Mucosa of descending colon (tissue), 3 donors: ENCODE data around the gene TRIM47. TPM values are rescaled to one million over a fixed set of nuclear protein-coding genes. Genes with fewer than 3 reads are reported as not detected.
"Not testable (repeated sequence)": the region's sequence is repeated elsewhere in the genome, so short reads cannot be mapped to it uniquely, and the experiment has no call there.

Source experiments
- ATAC-seq: fragments of 200-7000 bp; cut with Tn5 transposase; one replicate; pipeline ENCODE4 v1.9.1; 2020; ENCODE audit warnings: mild to moderate bottlenecking, moderate library complexity
- DNase-seq, 3 donors: peaks; one replicate each; pipeline ENCODE4 v3.0.0-alpha.2; 2020
- H3K36me3 ChIP-seq: fragments of 200-600 bp; one replicate; pipeline ENCODE4 v1.8.0; 2021; ENCODE audit warnings: low read depth, mild to moderate bottlenecking
- H3K4me1 ChIP-seq: fragments of 200-600 bp; one replicate; pipeline ENCODE4 v1.8.0; 2021; ENCODE audit warnings: low read depth, mild to moderate bottlenecking
- H3K4me3 ChIP-seq: fragments of 200-600 bp; one replicate; pipeline ENCODE4 v1.8.0; 2021; ENCODE audit warnings: mild to moderate bottlenecking
- H3K9me3 ChIP-seq: fragments of 200-600 bp; one replicate; pipeline ENCODE4 v1.8.0; 2021; ENCODE audit warnings: mild to moderate bottlenecking
- CTCF ChIP-seq: fragments of 200-600 bp; IDR thresholded peaks from one replicate; pipeline ENCODE4 v1.8.0; 2022; ENCODE audit warnings: antibody characterized with exemption, mild to moderate bottlenecking
- intact Hi-C, 2 donors: fragments of 100-400 bp; cut with DNase I in 1 of 2; cut with micrococcal nuclease in 1 of 2; formaldehyde crosslinking; loops; one replicate each; pipeline versions ENCODE4 v1.11.0 to v1.11.1; 2022; cut with DNase I, micrococcal nuclease
- total RNA-seq, 3 donors: library from RNA; stranded (reverse); fragmentation: NEBNext Ultra II Directional in 2 of 3; extraction: Animal tissue kit (Norgen Biotek cat#: 25700) in 2 of 3; gene quantifications; one replicate each; pipeline versions ENCODE4 v1.2.1 to v1.2.4, GENCODE V29; 2021 to 2023
- donor health status: DM: no; HTN: no; CAD: no; lungs with moderate emphysema.
- donor health status: DM: no; HTN: no; CAD: no.
- donor health status: DM: no; HTN: yes; CAD: no.

TRIM47 gene
- total RNA-seq, 3 donors from 2014 or later, result 44.5 to 77.4 (median 53.4) TPM

GRCh38 chr17:75875940-75876189 is 2.5 kb downstream of the TRIM47 start:
- intact Hi-C loops, result no loop called here
- peaks cover 42% of the 10 kb centered on the region for H3K4me1 ChIP-seq
- H3K36me3 ChIP-seq, result no peaks in the 10 kb centered on the region
- no peaks in the 10 kb centered on the region for H3K9me3 ChIP-seq
- H3K4me3 ChIP-seq, result no peak overlapping the region
- no peak for DNase-seq
- TF ChIP-seq CTCF, result no peak
- no peak for ATAC-seq

GRCh38 chr17:75875182-75875939 is 3.0 kb downstream of the TRIM47 start:
- H3K9me3 ChIP-seq, result no peaks in the 10 kb centered on the region
- H3K4me1 ChIP-seq, result peaks cover 42% of the 10 kb centered on the region
- intact Hi-C loops, result no loop called here
- ATAC-seq (no peak), DNase-seq (peak in 1 of 3 donors; percentile 55)
- H3K4me3 ChIP-seq, result no peak overlapping the region
- TF ChIP-seq CTCF, result no peak
- no peaks in the 10 kb centered on the region for H3K36me3 ChIP-seq

- TF ChIP-seq CTCF, result no peak
Observed at GRCh38 chr17:75874323-75875181, 3.8 kb downstream of the TRIM47 start.

GRCh38 chr17:75873587-75874322 is 4.6 kb downstream of the TRIM47 start:
- intact Hi-C loops, result no loop called here
- peaks cover 47% of the 10 kb centered on the region for H3K4me1 ChIP-seq
- TF ChIP-seq CTCF, result no peak
- ATAC-seq (no peak), DNase-seq (no peak)
- no peaks in the 10 kb centered on the region for H3K9me3 ChIP-seq
- H3K4me3 ChIP-seq, result no peak overlapping the region
- H3K36me3 ChIP-seq, result no peaks in the 10 kb centered on the region

More at GRCh38 chr17:75874323-75875181, 3.8 kb downstream of the TRIM47 start:
- Histone ChIP-seq H3K9me3 (no peaks in the 10 kb centered on the region), H3K36me3 (no peaks in the 10 kb centered on the region), H3K4me3 (no peak overlapping the region), H3K4me1 (peaks cover 44% of the 10 kb centered on the region)
- ATAC-seq (no peak), DNase-seq (no peak)
- intact Hi-C loops, result no loop called here

- H3K4me1 ChIP-seq, result peaks cover 47% of the 10 kb centered on the region
- intact Hi-C loops, result no loop called here
- no peak overlapping the region for H3K4me3 ChIP-seq
- H3K9me3 ChIP-seq, result no peaks in the 10 kb centered on the region
- no peaks in the 10 kb centered on the region for H3K36me3 ChIP-seq
- no peak for TF ChIP-seq CTCF
- DNase-seq, result peak; percentile 78 to 88 (median 79)
- ATAC-seq, result peak; percentile 50
Observed at GRCh38 chr17:75872434-75873351, 5.7 kb downstream of the TRIM47 start.

- H3K4me3 ChIP-seq, ATAC-seq, intact Hi-C loops, DNase-seq, H3K36me3 ChIP-seq, H3K9me3 ChIP-seq: not testable (repeated sequence)
- peaks cover 28% of the 10 kb centered on the region for H3K4me1 ChIP-seq
Observed at GRCh38 chr17:75870228-75870627, 8.2 kb downstream of the TRIM47 start.
